ENCODE measurements around the gene MRPL24. TPM values are rescaled to one million over a fixed set of nuclear protein-coding genes. Genes with fewer than 3 reads are reported as not detected.

MRPL24 gene
- total and polyA plus RNA-seq, 10 of the 15 experiments (the other 5 are each of a cell fraction or from before 2014, with no cell fraction given), result 87.4 to 269 (median 134) TPM

- no peak for TF ChIP-seq MEF2A (IDR thresholded peaks at IDR 0.05; ENCODE audit: insufficient read depth, low read depth, low read length)
- no peak for TF ChIP-seq TBL1XR1 (IDR thresholded peaks at IDR 0.05; ENCODE audit: low read depth, low read length)
- TF ChIP-seq ZBED1 (IDR thresholded peaks at IDR 0.05; ENCODE audit: borderline replicate concordance), result no peak
- no peak for TF ChIP-seq ZBTB4 (CRISPR knock-in tag; IDR thresholded peaks at IDR 0.05)
- no peak for TF ChIP-seq SUZ12 (IDR thresholded peaks at IDR 0.05; ENCODE audit: unreplicated experiment)
- peak; percentile 86 for TF ChIP-seq ZBTB40 (IDR thresholded peaks at IDR 0.05; ENCODE audit: borderline replicate concordance)
- no peak for TF ChIP-seq PBX3 (IDR thresholded peaks at IDR 0.05; ENCODE audit: insufficient replicate concordance, low read depth, low read length)
- TF ChIP-seq CBFB (IDR thresholded peaks at IDR 0.05; ENCODE audit: low read depth), result 0 out of 2 replicates have a peak, but pooled peaks have one; percentile 14
- no peak for TF ChIP-seq MAX (IDR thresholded peaks at IDR 0.05; ENCODE audit: low read depth, low read length)
- no peak for TF ChIP-seq MTA3 (IDR thresholded peaks at IDR 0.05; ENCODE audit: borderline replicate concordance, low read length)
- no peak for TF ChIP-seq NFIC (IDR thresholded peaks at IDR 0.05; ENCODE audit: low read depth, low read length)
- peak; percentile 44; the same call in 1 of the 2 replicates for TF ChIP-seq RELB (IDR thresholded peaks at IDR 0.05; ENCODE audit: low read depth)
- no peak for TF ChIP-seq CHD4 (IDR thresholded peaks at IDR 0.05)
- TF ChIP-seq KAT2A (conservative IDR thresholded peaks at IDR 0.05; ENCODE audit: control insufficient read depth, low read depth, low read length), result no peak
- TF ChIP-seq NBN (IDR thresholded peaks at IDR 0.05), result no peak
- no peak for TF ChIP-seq HDAC6 (IDR thresholded peaks at IDR 0.05; ENCODE audit: unreplicated experiment)
- no peak for TF ChIP-seq JUNB (IDR thresholded peaks at IDR 0.05)
- TF ChIP-seq PKNOX1 (IDR thresholded peaks at IDR 0.05), result no peak
- no peak for TF ChIP-seq CREB1 (IDR thresholded peaks at IDR 0.05; ENCODE audit: low read depth)
These were observed 12.8 kb downstream of the MRPL24 start, which contains the start of gene METTL25B (continued) for GRCh38 chr1:156727926-156728598.
